HG03039 (cell line): ENCODE data around the gene ELK1.
"Not testable (repeated sequence)": the region's sequence is repeated elsewhere in the genome, so short reads cannot be mapped to it uniquely, and the experiment has no call there.

Experiments used
- ATAC-seq: cut with Tn5 transposase; IDR thresholded peaks from one replicate; pipeline ENCODE4 v1.9.1; 2021; ENCODE audit warnings: mild to moderate bottlenecking, moderate library complexity; ENCODE audit not compliant: unreplicated experiment

The ELK1 gene

DNA sequence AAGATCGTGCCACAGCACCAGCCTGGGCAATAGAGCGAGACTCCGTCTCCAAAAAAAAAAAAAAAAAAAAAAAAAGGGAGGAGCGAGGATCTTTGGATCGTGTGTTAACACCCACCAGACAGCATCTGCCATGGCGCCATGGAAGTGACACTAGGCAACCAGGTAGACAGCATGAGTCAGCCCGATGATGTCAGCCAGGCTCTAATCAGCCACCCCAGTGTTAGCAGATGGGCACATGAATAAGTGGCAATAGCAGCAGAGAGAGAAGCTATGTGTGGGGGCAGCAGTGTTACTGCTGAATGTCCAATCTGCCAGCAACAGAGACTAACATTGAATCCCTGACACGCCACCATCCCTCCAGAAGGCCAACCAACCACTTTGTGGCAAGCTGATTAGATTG lies 37.3 kb downstream of the ELK1 start:
- ATAC-seq, result no peak

DNA sequence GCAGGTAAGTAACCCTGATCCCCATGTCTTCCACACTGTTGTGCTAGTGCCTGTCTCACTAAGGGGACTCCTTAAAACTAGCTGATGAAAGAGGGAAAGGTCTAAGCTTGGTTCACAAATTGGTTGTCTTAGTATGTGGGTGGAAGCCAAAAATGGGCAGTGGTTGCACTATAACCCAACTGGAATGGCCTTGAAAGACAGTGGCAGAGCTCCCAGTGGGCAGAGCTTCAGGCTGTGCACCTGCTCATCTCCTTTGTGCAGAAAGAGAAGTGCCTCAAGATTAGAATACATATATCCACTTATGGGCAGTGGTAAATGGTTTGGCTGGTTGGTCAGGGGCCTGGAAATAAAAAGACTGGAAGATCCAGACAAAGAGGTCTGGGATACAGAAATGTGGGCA lies 37.9 kb downstream of the ELK1 start:
- no peak for ATAC-seq

DNA sequence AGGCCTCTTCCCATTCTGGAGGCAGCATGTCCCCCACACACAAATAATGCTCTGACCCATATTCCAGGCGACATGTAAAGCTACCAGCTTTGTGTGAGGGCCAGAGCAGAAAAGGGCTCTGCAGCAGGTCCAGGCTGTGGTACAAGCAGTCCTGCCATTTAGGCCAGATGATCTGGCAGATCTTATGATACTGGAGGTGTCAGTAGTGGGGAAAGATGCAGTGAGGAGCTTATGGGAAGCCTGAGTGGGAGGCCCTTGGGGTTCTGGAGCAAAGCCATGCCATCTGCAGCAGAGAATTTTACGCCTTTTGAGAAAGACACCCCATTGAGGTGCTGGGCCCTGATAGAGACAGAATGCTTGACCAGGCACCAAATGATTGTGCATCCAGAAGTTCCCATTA lies 38.4 kb downstream of the ELK1 start:
- no peak for ATAC-seq

DNA sequence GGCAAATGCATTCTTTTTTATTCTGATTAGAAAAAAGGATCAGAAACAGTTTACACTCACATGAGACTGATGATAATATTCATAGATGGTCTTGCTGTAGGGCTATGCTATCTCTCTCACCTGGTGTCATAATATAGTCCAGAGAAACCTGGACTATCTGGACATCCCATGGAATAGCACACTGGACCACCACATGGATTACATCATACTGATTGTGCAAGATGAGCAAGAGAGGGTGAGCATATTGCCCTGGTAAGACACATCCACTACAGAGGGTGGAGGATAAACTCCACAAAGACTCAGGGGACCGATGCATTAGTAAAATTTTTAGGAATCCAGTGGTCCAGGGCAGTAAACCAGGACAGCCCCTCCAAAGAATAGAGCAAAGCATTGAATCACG lies 38.9 kb downstream of the ELK1 start:
- no peak for ATAC-seq

DNA sequence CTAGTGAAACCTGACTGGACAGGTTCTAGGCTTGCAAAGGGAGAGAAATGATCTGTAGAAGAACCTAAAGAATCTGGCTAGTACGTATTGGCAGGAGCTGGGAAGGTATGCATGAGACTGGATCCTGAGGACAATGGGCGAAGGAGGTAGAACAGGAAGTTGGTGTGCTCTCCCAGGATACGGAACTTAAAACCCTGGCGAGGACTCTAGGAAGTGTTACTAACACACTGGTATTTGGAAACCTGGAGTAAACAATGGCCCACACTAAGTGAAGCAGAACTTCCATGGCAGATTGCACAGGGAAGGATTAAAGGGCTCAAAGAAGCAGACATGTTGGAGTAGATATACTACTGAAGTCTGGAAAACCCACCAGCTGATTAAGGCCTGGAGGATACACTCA lies 39.9 kb downstream of the ELK1 start:
- no peak for ATAC-seq

DNA sequence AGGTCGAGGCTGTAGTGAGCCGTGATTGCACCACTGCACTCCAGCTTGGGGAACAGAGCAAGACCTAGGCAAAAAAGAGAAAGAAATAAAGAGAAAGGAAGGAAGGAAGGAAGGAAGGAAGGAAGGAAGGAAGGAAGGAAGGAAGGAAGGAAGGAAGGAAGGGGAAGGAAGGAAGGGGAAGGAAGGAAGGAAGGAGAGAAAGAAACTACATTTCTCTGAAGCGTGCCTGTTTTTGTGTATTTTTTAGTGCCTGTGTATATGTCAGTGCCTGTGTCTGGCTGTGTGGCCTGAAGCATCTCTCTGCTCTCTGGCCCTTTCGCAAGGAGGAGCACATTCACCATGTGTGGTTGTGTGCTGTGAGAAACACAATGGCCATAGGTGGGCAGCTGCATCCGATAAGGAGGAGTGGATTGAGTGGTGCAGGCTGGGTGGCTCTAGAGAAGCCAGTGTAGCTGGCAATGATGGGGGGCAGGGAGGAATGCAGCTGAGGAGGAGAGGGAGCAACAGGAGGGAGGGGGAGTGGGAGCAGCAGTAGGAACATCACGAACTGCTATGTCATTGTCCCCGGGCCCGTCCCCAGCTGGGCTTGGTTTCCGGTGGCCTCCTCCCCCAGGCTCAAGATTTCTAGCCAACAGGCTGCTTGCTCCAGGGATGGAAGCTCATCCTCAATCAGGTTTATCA lies 42.1 kb downstream of the ELK1 start:
- no peak for ATAC-seq

DNA sequence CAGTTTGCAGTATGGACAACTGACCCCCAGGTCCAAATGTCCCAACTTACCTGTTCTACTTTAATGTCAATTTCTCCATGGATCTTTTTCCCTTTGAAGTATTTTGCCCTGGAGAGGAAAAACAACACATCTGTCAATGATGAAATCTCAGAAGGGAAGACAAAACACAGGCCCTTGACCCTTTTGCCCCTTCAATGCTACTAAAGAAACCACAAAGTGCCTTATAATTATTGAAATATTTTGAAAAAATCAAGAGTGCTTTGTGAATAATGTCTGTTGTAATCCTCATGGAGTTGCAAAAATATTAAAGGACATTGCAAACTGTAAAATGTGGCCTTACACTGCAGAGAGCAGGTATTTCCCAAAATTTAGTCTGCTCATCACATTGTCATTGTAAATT lies 43.3 kb downstream of the ELK1 start:
- ATAC-seq, result no peak

DNA sequence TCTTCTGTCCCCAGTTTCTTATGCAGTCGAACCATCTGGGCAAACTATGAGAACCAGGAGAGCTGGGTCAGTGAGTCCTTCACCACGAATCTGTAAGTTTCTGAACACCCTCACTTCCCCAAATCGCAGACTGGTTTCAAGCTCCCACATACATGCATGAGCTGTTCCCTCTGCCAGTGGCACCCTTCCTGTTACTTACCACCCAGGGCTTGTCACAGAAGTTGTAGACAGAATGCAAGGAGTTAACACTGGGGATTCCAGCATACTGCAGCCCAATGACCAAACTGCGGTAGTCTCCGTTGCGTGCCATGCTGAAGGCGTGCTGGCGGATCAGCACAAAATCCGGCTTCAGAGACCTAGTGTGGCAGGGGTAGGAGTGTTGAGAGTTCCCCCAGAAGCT lies 45.3 kb downstream of the ELK1 start:
- ATAC-seq, result no peak

DNA sequence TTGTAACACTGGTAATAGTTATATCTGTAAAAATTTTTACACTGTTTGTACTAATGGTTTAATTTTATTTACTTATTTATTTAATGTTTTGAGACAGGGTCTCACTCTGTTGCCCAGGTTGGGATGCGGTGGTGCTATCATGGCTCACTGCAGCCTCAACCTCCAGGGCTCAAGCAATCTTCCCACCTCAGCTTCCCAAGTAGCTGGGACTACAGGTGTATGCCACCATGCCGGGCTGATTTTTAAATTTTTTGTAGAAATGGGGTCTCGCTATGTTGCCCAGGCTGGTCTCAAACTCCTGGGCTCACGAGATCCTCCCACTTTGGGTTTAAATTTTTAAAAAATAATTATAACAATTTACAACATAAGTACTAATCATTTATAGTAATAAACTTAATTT lies 47.2 kb downstream of the ELK1 start:
- ATAC-seq, result not testable (repeated sequence)

DNA sequence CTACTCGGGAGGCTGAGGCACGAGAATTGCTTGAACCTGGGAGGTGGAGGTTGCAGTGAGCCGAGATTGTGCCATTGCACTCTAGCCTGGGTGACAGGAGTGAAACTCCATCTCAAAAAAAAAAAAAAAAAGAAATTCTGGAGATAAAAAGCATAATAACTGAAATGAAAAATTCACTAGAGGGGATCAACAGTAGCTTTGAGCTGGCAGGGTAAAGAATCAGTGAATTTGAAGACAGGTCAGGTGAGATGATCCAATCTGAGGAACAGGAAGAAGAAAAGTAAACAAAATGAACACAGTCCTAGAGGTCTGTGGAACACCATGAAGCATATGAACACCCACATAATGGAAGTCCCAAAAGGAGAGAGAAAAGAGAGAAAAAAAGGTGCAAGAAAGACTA lies 53.1 kb downstream of the ELK1 start:
- no peak for ATAC-seq

DNA sequence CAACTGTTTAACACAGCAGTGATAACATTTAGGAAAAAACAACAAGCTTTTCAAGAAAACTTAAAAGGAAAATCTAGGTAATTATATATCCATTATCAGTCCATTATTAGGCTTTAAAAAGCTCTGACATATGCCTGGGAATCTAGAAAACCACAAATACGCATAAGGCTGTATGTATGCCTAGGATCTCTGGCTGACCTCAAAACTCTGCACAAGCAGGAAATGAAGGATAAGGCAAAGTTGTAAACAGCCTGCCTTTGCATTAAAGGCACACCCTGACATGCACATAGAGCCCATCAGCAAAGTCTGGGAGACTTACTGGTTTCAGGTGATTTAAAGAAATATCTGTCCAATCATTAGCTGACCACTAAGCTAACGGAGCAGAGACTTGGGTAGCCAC lies 54.1 kb downstream of the ELK1 start:
- no peak for ATAC-seq

DNA sequence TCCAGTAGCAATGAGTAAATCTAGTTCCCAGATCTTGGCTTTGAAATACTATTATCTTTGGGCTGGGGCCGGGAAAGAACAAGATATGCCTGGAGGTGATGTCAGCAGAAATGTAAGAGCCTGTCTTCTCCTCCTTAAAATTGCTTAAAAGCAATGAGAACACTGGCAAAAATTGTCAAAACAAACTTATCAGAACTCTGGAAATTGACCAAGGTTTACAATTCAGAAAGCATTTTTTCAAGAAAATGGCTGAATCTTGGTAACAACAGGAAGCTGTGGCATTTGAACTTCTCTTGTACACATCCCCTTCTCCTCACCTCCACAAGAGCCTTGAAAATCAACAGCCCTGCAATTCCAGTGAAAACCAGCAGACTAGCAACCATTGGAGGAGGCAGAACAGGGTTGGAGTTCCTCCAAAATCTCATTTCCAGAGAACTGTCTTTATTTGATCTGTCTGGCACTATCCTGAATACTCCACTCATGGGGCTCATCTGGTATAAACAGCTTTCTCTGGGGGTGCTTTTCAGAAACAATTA lies 54.6 kb downstream of the ELK1 start:
- ATAC-seq, result no peak

DNA sequence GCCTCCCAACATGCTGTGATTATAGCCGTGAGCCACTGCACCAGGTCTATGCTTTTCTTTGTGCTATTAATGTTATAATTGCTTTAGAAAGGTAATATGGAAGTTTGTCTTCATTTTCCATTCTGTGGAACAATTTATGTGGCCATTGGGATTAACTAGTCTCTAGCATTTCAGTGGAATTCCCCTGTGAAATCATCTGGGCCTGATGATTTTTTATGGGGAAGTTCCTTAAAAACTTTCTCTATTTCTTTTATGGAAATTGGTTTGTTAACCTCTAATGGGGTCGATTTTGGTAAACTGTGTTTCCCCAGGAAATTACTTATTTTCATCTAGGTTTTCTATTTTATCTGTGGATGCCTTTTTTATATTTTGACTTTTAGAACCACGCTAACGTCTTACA lies 56.8 kb downstream of the ELK1 start:
- no peak for ATAC-seq

DNA sequence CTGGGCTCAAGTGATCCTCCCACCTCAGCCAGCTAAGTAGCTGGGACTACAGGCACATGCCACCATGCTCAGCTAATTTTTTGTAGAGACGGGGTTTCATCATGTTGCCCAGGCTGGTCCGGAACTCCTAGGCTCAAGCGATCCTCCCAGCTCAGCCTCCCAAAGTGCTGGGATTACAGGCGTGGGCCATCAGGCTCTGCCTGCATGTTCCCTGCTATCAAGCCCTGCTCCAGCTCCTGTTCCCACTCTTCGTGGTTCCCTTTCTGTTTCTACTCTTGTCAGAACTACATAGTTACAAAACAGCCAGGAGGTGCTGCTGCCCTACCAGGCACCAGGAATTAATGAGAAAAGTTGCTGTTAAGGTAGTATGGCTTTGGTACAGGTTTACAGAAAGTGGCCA lies 59.4 kb downstream of the ELK1 start:
- no peak for ATAC-seq

DNA sequence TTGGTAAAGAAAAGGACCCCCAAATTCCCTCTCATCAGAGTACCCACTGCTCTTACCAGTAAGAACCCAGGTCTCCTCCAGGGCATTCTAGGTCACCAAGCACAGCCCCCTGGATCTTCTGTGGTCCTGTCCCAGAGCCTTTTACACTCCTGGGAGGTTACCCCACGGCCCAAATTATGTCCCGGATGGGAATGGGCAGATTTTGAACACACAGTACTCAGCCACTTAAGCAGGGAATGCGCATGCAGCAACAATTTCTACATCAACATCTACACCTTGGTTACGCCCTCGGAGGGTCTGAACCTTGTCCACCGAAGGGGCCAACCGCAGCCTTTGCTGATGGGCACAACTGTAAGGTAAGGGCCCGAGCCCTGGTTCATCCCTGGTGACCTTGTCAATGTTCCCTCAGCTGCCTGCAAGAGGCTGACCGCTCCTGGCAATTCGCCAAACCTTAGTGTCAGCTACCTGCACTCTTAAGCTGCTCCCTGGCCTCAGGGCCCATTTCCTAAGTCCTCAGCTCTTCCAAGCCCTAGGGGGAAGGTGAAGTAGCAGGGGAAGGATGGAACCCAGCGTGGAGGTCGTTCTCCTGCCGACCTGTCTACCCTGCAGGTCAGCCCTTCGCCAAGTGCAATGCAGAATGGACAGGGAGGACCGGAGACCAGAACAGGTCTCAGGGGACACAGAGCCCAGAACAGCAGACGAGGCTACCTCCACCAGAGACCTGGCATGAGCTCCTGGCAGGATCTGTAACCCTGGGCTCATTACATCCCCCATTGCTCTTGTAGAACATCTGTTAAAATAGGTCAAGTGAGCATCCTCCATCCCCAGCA lies 62.2 kb downstream of the ELK1 start:
- ATAC-seq, result no peak

DNA sequence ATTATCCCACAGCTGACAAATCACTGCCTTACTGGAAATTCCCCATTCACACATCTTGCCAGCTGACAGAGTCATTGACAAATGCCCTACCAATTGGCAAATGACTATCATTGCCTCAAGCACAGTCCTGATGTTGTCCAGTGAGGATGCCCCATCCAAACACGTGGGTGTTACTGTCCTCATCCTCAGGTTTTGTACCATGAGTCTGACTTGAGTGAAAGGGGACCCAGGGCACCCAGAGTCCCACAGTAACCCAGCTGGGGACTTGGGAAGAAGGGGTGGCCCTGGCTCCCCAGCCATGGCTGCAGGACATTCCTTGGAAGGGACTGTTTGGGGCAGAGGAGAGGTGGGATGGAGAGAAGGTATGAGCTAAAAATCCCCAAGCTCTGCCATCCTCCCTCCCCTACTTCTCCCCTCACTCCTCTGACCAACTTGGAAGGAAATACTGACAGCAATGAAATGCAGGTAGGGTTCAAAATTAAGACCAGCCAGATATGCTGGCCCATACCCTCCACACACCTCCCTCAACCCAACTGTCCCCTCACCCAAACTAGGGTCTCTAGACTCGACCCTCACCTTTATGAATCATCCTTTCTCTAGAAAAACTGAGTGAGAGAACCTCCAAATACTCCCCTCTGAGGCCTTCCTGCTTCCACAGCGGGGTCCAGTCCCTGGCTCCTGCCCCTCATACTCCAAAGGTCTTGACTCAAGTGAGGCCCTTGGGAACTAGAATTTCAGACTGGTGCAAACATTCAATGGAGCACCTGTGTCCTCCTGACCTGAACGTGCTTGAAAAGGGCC lies 63.1 kb downstream of the ELK1 start:
- ATAC-seq, result no peak

DNA sequence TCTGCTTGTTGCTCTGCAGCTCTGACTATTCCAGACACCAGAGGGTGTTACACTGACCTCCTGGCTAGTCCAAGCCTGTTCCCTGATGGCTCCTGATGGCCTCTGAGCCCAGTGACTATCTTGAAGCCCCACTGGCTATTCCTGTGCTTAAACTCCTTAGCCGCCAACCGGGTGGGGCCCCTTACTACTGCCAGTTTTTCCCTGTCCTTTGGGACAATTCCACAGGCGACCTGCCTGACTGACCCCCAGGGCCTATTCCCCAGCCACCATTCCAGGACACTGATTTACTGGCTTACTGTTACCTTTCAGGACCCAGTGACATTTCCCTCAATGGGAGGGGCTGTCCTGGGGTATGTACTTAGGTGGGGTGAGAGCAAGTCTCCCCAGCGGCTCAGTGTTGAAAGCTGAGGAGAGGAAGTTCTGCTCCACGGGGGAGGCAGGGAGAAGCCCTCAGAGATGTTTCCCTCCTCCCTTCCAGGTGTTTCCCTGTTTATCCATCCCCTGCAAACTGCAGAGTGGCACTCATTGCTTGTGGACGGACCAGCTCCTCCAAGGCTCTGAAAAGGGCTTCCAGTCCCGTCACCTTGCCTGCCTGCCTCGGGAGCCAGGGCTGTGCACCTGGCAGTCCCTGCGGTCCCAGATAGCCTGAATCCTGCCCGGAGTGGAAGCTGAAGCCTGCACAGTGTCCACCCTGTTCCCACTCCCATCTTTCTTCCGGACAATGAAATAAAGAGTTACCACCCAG lies 64.1 kb downstream of the ELK1 start:
- no peak for ATAC-seq
